Measurements from ENCODE around the gene CAMTA1. TPM values are rescaled to one million over a fixed set of nuclear protein-coding genes. Genes with fewer than 3 reads are reported as not detected.

Gene CAMTA1
- total RNA-seq, 1 experiment from 2014 or later: 82.2 TPM

DNA sequence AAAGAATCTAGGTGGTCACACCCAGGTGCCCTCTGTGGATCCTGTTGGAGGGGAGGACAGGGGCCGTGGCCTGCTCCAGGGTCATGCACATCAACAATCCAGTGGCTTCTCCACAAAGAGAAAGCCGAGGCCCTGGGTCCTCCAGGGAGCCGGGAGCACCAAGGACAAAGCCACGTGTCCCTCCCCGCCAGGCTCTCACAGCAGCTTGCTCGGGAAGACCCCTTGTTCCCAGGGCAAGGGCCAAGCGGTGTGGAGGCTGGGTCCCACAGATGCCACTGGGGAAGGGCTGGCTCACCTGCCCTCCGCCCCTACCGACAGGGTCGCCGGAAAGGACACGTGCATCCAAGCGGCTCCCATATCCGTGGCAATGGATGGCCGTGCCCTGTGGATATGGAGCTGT is 793.0 kb downstream of the CAMTA1 start:
- Histone ChIP-seq H3K27ac (ENCODE audit: low read length) (no peak overlapping the region), H3K4me3 (ENCODE audit: low read depth in 2 of 2, low read length in 2 of 2) (no peak overlapping the region), H3K4me1 (ENCODE audit: control insufficient read depth, insufficient read depth, low read length) (no peaks in the 10 kb centered on the region), H3K36me3 (ENCODE audit: control insufficient read depth, insufficient read depth, low read length) (no peaks in the 10 kb centered on the region), H3K27me3 (ENCODE audit: control insufficient read depth, insufficient read depth, low read length) (no peaks in the 10 kb centered on the region), H3K9me3 (ENCODE audit: control insufficient read depth, insufficient read depth, low read depth, low read length) (no peaks in the 10 kb centered on the region)
- ATAC-seq (no peak), DNase-seq (ENCODE audit: low read depth, low spot score) (no peak)
- in situ Hi-C loops (cut with HindIII; ENCODE audit: low pct_unique_long_range_greater_than_20kb, low sequenced_read_pairs): no loop called here
- TF ChIP-seq, protein P1, sequence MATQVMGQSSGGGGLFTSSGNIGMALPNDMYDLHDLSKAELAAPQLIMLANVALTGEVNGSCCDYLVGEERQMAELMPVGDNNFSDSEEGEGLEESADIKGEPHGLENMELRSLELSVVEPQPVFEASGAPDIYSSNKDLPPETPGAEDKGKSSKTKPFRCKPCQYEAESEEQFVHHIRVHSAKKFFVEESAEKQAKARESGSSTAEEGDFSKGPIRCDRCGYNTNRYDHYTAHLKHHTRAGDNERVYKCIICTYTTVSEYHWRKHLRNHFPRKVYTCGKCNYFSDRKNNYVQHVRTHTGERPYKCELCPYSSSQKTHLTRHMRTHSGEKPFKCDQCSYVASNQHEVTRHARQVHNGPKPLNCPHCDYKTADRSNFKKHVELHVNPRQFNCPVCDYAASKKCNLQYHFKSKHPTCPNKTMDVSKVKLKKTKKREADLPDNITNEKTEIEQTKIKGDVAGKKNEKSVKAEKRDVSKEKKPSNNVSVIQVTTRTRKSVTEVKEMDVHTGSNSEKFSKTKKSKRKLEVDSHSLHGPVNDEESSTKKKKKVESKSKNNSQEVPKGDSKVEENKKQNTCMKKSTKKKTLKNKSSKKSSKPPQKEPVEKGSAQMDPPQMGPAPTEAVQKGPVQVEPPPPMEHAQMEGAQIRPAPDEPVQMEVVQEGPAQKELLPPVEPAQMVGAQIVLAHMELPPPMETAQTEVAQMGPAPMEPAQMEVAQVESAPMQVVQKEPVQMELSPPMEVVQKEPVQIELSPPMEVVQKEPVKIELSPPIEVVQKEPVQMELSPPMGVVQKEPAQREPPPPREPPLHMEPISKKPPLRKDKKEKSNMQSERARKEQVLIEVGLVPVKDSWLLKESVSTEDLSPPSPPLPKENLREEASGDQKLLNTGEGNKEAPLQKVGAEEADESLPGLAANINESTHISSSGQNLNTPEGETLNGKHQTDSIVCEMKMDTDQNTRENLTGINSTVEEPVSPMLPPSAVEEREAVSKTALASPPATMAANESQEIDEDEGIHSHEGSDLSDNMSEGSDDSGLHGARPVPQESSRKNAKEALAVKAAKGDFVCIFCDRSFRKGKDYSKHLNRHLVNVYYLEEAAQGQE (IDR thresholded peaks at IDR 0.05; ENCODE audit: insufficient read depth in 1 of 2, low read depth in 2 of 2, low read length in 1 of 2): no peak
- TF ChIP-seq, protein P2, sequence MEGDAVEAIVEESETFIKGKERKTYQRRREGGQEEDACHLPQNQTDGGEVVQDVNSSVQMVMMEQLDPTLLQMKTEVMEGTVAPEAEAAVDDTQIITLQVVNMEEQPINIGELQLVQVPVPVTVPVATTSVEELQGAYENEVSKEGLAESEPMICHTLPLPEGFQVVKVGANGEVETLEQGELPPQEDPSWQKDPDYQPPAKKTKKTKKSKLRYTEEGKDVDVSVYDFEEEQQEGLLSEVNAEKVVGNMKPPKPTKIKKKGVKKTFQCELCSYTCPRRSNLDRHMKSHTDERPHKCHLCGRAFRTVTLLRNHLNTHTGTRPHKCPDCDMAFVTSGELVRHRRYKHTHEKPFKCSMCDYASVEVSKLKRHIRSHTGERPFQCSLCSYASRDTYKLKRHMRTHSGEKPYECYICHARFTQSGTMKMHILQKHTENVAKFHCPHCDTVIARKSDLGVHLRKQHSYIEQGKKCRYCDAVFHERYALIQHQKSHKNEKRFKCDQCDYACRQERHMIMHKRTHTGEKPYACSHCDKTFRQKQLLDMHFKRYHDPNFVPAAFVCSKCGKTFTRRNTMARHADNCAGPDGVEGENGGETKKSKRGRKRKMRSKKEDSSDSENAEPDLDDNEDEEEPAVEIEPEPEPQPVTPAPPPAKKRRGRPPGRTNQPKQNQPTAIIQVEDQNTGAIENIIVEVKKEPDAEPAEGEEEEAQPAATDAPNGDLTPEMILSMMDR (IDR thresholded peaks at IDR 0.05): no peak
- TF ChIP-seq POLR2AphosphoS5 (IDR thresholded peaks at IDR 0.05; ENCODE audit: low read depth, low read length): no peak
- no peak for TF ChIP-seq SIN3A (IDR thresholded peaks at IDR 0.05; ENCODE audit: borderline replicate concordance, insufficient read depth, low read depth, low read length)
- no peak for TF ChIP-seq TCF7L2 (IDR thresholded peaks at IDR 0.05; ENCODE audit: low read depth, low read length)
- BruUV-seq (replicated peaks): no TSS peak
- intact Hi-C loops (cut with micrococcal nuclease; ENCODE audit: unreplicated experiment): no loop called here
- CTCF ChIA-PET: no interaction called here
- POLR2A ChIA-PET: no interaction called here

DNA sequence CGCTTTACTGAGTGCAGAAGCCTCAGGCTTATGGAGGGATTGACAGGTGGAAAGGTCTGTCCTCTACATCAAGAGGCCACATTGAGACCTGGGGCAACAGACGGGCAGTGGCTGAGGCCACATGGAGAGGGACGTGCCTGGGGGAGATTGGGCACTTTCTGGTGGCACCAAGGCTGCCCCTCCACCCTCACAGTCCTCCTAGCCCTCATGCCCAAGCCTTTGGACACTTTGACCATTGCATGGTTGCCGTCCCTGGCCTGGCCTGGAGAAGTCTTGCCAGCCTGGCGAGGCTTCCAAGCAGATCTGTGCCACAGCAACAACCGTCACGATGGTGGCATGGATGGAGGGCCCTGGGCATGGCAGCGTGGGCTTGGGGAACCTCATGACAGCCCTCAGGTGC is 793.8 kb downstream of the CAMTA1 start:
- no peak for ATAC-seq
- no peaks in the 10 kb centered on the region for H3K36me3 ChIP-seq (ENCODE audit: control insufficient read depth, insufficient read depth, low read length)
- H3K27me3 ChIP-seq (ENCODE audit: control insufficient read depth, insufficient read depth, low read length): no peaks in the 10 kb centered on the region
- no peak overlapping the region for H3K27ac ChIP-seq (ENCODE audit: low read length)
- DNase-seq (ENCODE audit: low read depth, low spot score): no peak
- no TSS peak for BruUV-seq (replicated peaks)
- no peak for TF ChIP-seq SIN3A (IDR thresholded peaks at IDR 0.05; ENCODE audit: borderline replicate concordance, insufficient read depth, low read depth, low read length)
- TF ChIP-seq POLR2AphosphoS5 (IDR thresholded peaks at IDR 0.05; ENCODE audit: low read depth, low read length): no peak
- TF ChIP-seq, protein P1 (IDR thresholded peaks at IDR 0.05; ENCODE audit: insufficient read depth in 1 of 2, low read depth in 2 of 2, low read length in 1 of 2): no peak
- TF ChIP-seq, protein P2 (IDR thresholded peaks at IDR 0.05): no peak
- TF ChIP-seq TCF7L2 (IDR thresholded peaks at IDR 0.05; ENCODE audit: low read depth, low read length): no peak
- H3K9me3 ChIP-seq (ENCODE audit: control insufficient read depth, insufficient read depth, low read depth, low read length): no peaks in the 10 kb centered on the region
- ChIA-PET POLR2A (no interaction called here), CTCF (interaction anchor here (0.6 kb wide), 1 partner anchor 509 kb away, joined by 4 read pairs; no protein-coding TSS in a partner anchor)
- in situ Hi-C loops (cut with HindIII; ENCODE audit: low pct_unique_long_range_greater_than_20kb, low sequenced_read_pairs) (no loop called here), intact Hi-C loops (cut with micrococcal nuclease; ENCODE audit: unreplicated experiment) (no loop called here)
- no peak overlapping the region for H3K4me3 ChIP-seq (ENCODE audit: low read depth in 2 of 2, low read length in 2 of 2)
- H3K4me1 ChIP-seq (ENCODE audit: control insufficient read depth, insufficient read depth, low read length): no peaks in the 10 kb centered on the region
